HG03097 (cell line): ENCODE data around the gene RPTOR.
A peak's percentile ranks its signal among the peaks of the same experiment; 100 is the strongest.
"Not testable (repeated sequence)": the region's sequence is repeated elsewhere in the genome, so short reads cannot be mapped to it uniquely, and the experiment has no call there.

Experiments
- ATAC-seq: cut with Tn5 transposase; IDR thresholded peaks from one replicate; pipeline ENCODE4 v1.9.1; 2021; ENCODE audit not compliant: unreplicated experiment, low FRiP score

Gene RPTOR

GRCh38 chr17:80544655-80545498 is at the start of gene RPTOR:
TSS of gene RPTOR (plus strand) at chr17:80544838. CDS start at chr17:80545630, 792 bp downstream.
- ATAC-seq, result peak; percentile 58

- no peak for ATAC-seq
These were observed 46.9 kb upstream of the RPTOR start for GRCh38 chr17:80497726-80498241.

- no peak for ATAC-seq
These were observed 46.3 kb upstream of the RPTOR start for GRCh38 chr17:80498242-80498919.

DNA sequence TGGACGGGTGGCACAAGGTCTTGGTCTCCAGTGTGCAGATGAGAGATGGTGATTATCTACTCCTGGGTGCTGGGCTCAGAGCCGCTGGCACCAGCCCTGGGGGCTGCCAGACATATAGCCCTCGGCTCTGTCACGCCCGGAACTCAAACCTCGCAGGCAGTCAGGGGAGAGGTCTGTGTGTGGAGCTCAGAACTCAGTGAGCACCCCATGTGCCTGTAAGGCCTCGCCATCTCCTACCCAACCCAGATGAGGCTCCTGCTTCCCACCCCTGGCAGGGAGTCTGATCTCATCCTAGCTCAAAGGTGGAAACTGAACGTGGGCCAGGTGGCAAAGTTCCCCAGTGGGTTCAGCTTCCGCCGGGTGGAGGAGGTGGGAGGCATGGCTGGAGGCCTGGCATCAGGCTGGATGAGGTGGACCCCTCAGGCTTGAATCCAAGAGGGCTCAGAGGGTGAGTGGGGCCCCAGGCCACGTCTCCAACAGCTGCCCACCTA is 45.7 kb upstream of the RPTOR start:
- ATAC-seq, result no peak

DNA sequence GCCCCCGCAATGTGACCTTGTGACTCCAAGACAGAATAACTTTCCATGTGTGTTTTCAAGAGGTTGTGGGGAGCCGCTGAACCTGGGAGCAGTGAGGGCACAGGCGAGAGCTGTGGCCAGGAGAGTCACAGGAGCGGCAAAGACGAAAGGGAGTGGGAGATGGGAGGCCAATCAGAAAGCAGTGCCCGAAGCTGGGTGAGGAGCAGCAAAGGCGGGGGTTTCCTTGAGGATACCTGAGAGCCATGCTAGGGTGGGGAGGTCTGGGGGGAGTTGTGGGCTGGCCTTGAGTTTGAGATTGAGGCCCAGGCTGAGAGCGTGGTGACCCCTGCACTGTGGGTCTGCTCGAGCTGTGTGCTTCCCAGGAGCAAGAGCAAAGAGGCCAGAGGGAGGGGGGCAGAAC is 45.1 kb upstream of the RPTOR start:
- no peak for ATAC-seq

- ATAC-seq, result no peak
These were observed 44.5 kb upstream of the RPTOR start for GRCh38 chr17:80499961-80500665.

GRCh38 chr17:80501741-80502577 is 42.7 kb upstream of the RPTOR start:
- ATAC-seq, result no peak

DNA sequence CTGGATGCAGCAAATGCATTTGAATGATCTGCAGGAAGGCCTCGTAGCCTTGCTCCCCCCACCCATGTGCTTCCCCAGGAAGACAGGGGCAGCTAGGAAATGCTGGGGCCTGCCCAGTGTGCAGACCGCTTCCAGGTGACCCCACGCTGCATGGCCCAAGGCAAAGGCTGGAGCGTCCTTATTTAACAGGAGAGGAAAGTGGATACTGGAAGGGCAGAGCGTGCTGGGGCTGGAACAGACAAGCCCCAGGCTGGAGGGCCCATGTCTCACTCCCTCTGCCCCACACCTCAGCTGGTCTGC is 42.1 kb upstream of the RPTOR start:
- ATAC-seq, result no peak

- ATAC-seq, result no peak
These were observed 41.6 kb upstream of the RPTOR start for GRCh38 chr17:80503031-80503430.

GRCh38 chr17:80503921-80504320 is 40.7 kb upstream of the RPTOR start:
- no peak for ATAC-seq

DNA sequence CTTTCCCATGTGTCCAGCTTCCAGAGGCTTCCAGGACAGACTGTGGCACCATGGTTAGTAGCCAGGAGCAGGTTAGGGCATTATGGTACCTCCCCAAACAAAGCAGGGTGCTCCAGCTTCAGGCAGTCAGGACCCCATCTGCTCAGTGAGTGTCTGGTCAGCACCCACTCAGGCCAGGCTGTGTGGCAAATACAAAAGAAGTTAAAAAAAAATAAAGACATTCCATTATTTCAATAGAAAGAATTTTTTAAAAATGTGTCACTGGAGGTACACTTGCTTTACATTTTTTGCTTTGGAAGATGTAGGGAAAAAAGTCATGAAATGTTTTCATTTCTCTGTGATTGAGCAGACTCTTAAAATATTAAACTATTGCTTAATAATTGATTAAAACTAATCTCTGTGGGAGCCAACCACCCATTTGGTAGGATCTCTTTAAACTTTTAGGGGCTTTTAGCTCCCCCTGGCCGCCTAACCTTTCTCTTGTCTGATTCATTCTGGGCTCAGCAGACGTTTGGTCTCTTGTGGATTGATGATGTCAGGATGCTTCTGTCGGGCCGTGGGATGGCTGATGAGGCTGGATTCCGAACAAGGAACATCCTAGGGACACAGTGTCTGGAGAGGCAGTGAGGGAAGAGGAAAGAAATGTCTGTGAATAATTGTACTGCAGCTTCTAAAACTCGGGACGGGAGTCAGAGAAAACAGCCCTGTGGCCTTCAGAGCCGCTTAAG is 39.8 kb upstream of the RPTOR start:
- ATAC-seq, result no peak

DNA sequence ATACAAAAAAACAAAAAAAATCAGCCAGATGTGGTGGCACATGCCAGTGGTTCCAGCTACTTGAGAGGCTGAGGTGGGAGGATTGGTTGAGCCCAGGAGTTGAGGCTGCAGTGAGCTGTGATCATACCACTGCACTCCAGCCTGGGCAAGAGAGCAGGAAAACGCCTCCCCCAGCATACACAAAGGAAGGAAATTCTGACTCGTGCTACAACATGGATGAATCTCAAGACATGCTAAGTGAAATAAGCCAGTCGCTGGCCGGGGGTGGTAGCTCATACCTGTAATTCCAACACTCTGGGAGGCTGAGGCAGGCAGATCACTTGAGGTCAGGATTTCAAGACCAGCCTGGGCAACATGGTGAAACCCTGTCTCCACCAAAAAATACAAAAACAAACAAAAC is 37.5 kb upstream of the RPTOR start:
- ATAC-seq, result not testable (repeated sequence)

DNA sequence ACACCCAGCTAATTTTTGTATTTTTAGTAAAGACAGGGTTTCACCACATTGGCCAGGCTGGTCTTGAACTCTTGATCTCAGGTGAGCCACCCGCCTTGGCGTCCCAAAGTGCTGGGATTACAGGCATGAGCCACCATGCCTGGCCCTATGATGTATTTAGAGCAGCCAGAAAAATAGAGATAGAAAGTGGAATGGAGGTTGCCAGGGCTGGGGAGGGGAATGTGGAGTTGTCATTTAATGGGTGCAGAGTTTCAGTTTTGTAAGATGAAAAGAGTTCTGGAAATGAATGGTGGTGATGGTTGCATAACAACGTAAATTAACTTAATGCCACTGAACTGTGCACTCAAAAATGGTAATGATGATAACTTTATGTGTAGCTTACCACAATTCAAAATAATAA is 36.7 kb upstream of the RPTOR start:
- no peak for ATAC-seq

DNA sequence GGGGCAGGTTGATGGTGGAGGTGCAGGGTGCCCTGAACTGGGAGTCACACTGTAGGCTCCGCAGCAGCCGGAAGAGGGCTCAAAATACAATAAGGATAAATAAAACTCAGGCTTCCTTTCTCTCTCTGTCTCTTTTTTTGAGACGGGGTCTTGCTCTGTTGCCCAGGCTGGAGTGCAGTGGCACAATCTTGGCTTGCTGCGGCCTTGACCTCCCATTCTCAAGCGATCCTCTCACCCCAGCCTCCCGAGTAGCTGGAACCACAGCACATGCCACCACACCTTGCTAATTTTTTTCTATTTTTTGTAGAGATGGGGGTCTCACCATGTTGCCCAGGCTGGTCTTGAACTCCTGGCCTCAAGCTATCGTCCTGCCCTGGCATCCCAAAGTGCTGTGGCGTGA is 35.3 kb upstream of the RPTOR start:
- ATAC-seq, result no peak

DNA sequence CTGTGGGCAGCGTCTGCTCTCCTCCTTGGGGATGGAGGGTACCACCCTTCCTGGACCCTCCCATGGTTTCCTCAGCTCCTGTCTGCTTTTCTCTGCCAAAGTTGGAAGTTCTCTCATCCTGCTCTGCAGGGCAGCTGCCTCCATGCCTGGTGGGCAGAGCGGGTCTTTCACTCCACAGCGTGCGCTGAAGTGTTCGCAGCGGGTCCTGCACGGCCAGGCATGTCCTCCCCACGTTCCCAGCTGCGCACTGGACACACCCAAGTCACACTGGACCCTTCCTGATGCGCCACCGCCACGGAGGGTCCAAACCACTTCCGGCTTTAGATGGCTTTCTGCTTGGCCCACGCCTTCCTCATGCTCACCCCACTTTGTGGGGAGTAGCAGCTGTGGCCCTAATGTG is 34.5 kb upstream of the RPTOR start:
- no peak for ATAC-seq

- no peak for ATAC-seq
These were observed 33.9 kb upstream of the RPTOR start for GRCh38 chr17:80510772-80511171.

DNA sequence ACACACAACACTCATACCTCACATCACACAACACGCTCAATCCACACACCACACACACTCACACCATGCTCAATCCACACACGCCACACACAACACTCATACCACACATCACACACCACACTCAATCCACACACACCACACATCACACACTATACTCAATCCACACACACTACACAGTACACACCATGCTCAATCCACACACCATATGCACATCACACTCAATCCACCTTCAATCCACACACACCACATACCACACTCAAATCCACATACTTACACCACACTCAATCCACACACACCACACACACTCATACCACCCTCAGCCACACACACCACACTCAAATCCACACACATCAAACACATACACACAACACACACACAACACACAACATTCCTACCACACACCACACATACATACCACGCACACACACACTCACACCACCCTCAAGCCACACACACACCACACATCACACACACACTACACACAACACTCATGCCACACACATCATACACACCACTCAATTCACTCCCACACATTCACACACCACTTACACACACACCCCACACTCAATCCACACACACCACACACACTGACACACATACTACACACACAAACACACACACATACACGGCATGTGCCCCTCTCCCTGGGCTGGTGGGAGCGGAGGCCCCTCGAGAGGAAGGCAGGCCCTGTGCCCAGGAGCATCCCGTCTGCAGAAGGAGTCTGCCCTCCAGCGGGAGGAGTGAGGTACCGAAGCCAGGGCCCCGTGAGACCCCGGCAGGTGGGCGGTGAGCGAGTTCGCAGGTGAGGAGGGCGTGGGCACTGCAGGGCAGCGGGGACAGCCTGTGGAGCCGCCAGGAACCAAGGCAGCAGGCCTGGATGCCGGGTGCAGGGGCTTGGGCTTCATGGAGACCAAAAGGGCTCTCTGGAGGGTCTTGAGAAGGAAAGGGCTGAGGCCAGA is 33.1 kb upstream of the RPTOR start:
- no peak for ATAC-seq

GRCh38 chr17:80512233-80512632 is 32.4 kb upstream of the RPTOR start:
- no peak for ATAC-seq

- ATAC-seq, result no peak
These were observed 31.4 kb upstream of the RPTOR start for GRCh38 chr17:80513201-80513600.
